HEK293 (cell line): ENCODE results near the gene DNAJC6.

ENCODE experiments used
- KLF10 ChIP-seq: fragments of 450-650 bp; IDR thresholded peaks from 2 replicates; pipeline ENCODE4 v1.5.1; 2018; ENCODE audit warnings: missing biosample characterization, mild to moderate bottlenecking, missing genetic modification characterization
- SETDB1 ChIP-seq: IDR thresholded peaks from one replicate; pipeline ENCODE4 v1.6.1; 2017; ENCODE audit warnings: mild to moderate bottlenecking, low read length, moderate library complexity, mixed read lengths; ENCODE audit not compliant: insufficient read length
- ZBTB48 ChIP-seq: fragments of 450-650 bp; formaldehyde crosslinking; IDR thresholded peaks from 2 replicates; pipeline ENCODE4 v1.5.1; 2016; ENCODE audit warnings: missing biosample characterization, missing genetic modification characterization
- ZBTB7A ChIP-seq: fragments of 450-650 bp; formaldehyde crosslinking; IDR thresholded peaks from 2 replicates; pipeline ENCODE4 v1.5.1; 2016; ENCODE audit warnings: low read depth, missing biosample characterization, missing genetic modification characterization
- ZNF16 ChIP-seq: fragments of 450-650 bp; formaldehyde crosslinking; IDR thresholded peaks from 2 replicates; pipeline ENCODE4 v1.5.1; 2016; ENCODE audit warnings: low read depth, missing biosample characterization, missing genetic modification characterization
- ZNF529 ChIP-seq: fragments of 450-650 bp; formaldehyde crosslinking; IDR thresholded peaks from 2 replicates; pipeline ENCODE4 v1.5.1; 2017; ENCODE audit warnings: missing genetic modification characterization, missing biosample characterization; ENCODE audit not compliant: insufficient replicate concordance
- TF ChIP-seq, protein P1 (sequence below): sonication (generic); formaldehyde crosslinking; IDR thresholded peaks from 2 replicates; pipeline ENCODE4 v1.8.1; 2022; ENCODE audit warnings: mild to moderate bottlenecking, moderate library complexity, missing genetic modification reagents
- TF ChIP-seq, protein P2 (sequence below): fragments of 450-650 bp; formaldehyde crosslinking; IDR thresholded peaks from 2 replicates; pipeline ENCODE4 v1.5.1; 2016; ENCODE audit warnings: missing biosample characterization, missing genetic modification characterization
- TF ChIP-seq, protein P3 (sequence below): fragments of 450-650 bp; formaldehyde crosslinking; IDR thresholded peaks from 2 replicates; pipeline ENCODE4 v1.5.1; 2017; ENCODE audit warnings: missing biosample characterization, missing genetic modification characterization

DNA sequence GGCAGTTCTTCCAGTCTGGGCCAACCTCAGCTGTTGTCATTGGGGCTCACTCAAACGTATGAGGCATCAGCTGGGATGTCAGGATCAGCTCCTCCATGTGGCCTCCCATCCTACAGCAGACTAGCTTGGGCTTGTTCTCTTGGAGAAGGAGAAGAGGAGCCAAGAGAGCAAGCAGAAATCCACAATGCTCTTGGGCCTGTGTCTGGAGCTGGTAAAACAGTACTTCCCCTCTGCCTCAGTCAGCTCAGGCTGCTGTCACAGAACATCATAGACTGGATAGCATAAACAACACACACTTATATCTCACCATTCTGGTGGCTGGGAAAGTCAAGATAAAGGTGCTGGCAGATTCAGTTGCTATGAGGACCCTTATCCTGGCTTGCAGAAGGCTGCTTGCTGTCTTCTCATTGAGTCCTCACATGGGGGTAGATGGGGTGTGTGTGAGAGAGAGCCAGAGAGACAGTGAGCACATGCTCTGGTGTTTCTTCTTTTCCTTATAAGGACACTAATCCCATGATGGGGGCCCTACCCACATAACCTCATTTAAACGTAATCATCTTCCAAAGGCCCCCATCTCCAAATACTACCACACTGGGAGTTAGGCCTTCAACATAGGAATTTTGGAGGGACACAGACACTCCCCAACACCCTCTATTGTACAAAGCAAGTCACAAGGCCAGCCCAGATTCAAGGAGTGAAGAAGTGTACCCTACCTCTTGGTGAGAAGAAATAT lies 16.3 kb upstream of the DNAJC6 start:
- TF ChIP-seq ZBTB48 (tag by site-specific recombination) (no peak), ZNF16 (tag by site-specific recombination) (no peak), SETDB1 (no peak), ZBTB7A (no peak), ZNF529 (tag by site-specific recombination) (no peak), KLF10 (no peak)
- TF ChIP-seq, protein P1, sequence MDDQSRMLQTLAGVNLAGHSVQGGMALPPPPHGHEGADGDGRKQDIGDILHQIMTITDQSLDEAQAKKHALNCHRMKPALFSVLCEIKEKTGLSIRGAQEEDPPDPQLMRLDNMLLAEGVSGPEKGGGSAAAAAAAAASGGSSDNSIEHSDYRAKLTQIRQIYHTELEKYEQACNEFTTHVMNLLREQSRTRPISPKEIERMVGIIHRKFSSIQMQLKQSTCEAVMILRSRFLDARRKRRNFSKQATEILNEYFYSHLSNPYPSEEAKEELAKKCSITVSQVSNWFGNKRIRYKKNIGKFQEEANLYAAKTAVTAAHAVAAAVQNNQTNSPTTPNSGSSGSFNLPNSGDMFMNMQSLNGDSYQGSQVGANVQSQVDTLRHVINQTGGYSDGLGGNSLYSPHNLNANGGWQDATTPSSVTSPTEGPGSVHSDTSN (CRISPR knock-in tag), result no peak
- TF ChIP-seq, protein P2, sequence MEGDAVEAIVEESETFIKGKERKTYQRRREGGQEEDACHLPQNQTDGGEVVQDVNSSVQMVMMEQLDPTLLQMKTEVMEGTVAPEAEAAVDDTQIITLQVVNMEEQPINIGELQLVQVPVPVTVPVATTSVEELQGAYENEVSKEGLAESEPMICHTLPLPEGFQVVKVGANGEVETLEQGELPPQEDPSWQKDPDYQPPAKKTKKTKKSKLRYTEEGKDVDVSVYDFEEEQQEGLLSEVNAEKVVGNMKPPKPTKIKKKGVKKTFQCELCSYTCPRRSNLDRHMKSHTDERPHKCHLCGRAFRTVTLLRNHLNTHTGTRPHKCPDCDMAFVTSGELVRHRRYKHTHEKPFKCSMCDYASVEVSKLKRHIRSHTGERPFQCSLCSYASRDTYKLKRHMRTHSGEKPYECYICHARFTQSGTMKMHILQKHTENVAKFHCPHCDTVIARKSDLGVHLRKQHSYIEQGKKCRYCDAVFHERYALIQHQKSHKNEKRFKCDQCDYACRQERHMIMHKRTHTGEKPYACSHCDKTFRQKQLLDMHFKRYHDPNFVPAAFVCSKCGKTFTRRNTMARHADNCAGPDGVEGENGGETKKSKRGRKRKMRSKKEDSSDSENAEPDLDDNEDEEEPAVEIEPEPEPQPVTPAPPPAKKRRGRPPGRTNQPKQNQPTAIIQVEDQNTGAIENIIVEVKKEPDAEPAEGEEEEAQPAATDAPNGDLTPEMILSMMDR (tag by site-specific recombination), result no peak
- TF ChIP-seq, protein P3, sequence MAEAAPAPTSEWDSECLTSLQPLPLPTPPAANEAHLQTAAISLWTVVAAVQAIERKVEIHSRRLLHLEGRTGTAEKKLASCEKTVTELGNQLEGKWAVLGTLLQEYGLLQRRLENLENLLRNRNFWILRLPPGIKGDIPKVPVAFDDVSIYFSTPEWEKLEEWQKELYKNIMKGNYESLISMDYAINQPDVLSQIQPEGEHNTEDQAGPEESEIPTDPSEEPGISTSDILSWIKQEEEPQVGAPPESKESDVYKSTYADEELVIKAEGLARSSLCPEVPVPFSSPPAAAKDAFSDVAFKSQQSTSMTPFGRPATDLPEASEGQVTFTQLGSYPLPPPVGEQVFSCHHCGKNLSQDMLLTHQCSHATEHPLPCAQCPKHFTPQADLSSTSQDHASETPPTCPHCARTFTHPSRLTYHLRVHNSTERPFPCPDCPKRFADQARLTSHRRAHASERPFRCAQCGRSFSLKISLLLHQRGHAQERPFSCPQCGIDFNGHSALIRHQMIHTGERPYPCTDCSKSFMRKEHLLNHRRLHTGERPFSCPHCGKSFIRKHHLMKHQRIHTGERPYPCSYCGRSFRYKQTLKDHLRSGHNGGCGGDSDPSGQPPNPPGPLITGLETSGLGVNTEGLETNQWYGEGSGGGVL (tag by site-specific recombination), result no peak
